Subcutaneous abdominal adipose tissue (tissue), 5 donors: Measurements from ENCODE around the gene DPP3.

Source experiments
- H3K27ac ChIP-seq: one replicate; pipeline ENCODE4 v1.7.0; 2013; ENCODE audit warnings: low read depth, mild to moderate bottlenecking, inconsistent platforms, low read length, moderate library complexity
- H3K27me3 ChIP-seq, 5 donors: one replicate each; pipeline ENCODE4 v1.7.0; 2013; ENCODE audit warnings: low read length in 5 of 5, inconsistent platforms in 1 of 5; ENCODE audit not compliant: control insufficient read depth in 5 of 5, insufficient read depth in 4 of 5
- H3K36me3 ChIP-seq, 5 donors: one replicate each; pipeline ENCODE4 v1.7.0; 2013; ENCODE audit warnings: low read length in 5 of 5; ENCODE audit not compliant: control insufficient read depth in 5 of 5, insufficient read depth in 5 of 5
- H3K4me1 ChIP-seq, 5 donors: one replicate each; pipeline ENCODE4 v1.7.0; 2013; ENCODE audit warnings: low read length in 5 of 5, mild to moderate bottlenecking in 3 of 5, moderate library complexity in 1 of 5; ENCODE audit not compliant: control insufficient read depth in 5 of 5, insufficient read depth in 5 of 5
- H3K4me3 ChIP-seq, 5 donors: one replicate each; pipeline ENCODE4 v1.7.0; 2013; ENCODE audit warnings: low read length in 5 of 5, low read depth in 1 of 5
- H3K9ac ChIP-seq, 5 donors: one replicate each; pipeline ENCODE4 v1.7.0; 2013; ENCODE audit warnings: low read length in 5 of 5, mild to moderate bottlenecking in 4 of 5, moderate library complexity in 3 of 5
- H3K9me3 ChIP-seq, 5 donors: one replicate each; pipeline ENCODE4 v1.7.0; 2013; ENCODE audit warnings: low read length in 5 of 5; ENCODE audit not compliant: control insufficient read depth in 5 of 5
- donor health status: healthy.
- donor health status: healthy.
- donor health status: healthy.
- donor health status: healthy.
- donor health status: healthy.

Gene DPP3

DNA sequence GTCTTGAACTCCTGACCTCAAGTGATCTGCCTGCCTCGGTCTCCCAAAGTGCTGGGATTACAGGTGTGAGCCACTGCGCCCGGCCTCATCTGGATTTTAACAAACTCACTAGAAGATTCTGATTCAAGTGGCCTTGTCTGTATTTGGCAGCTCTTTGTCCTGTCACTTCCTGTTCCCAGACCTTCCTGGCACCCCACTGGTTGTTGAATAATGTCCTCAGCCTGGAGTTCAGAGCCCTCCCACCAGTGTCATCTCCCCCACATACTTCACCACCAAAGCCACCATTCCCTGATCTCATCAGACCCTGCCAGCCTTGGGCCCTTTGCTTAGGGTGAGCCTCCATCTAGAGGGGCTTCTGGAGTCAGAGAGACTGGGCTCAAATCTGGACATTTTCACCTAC, 10.2 kb upstream of the DPP3 start:
- Histone ChIP-seq H3K27me3 (no peaks in the 10 kb centered on the region), H3K36me3 (peaks cover 0 to 42% (median 33%) of the 10 kb centered on the region in 5 donors), H3K4me3 (no peak overlapping the region), H3K4me1 (peaks cover 2 to 25% (median 19%) of the 10 kb centered on the region in 5 donors), H3K9ac (no peak overlapping the region), H3K9me3 (no peaks in the 10 kb centered on the region), H3K27ac (no peak overlapping the region)

- H3K9me3 ChIP-seq, result no peaks in the 10 kb centered on the region
Measured at GRCh38 chr11:66471142-66471541, 9.1 kb upstream of the DPP3 start.

DNA sequence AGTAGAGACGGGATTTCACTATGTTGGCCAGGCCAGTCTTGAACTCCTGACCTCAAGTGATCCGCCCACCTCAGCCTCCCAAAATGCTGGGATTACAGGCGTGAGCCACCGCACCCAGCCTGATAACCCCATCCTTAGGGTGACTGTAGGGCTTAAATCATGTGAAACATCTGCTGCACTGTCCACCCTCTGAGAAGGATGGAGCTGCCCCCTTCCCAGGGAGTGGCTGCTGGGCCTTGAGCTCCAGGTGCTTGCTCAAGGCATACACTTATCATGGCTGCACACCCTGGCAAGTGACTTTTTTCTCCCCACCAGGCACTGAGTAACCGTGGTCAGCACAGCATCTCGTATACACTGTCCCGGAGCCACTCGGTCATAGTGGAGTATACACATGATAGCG, 8.2 kb upstream of the DPP3 start:
- Histone ChIP-seq H3K9ac (no peak overlapping the region), H3K27me3 (no peaks in the 10 kb centered on the region), H3K36me3 (peaks cover 0 to 59% (median 39%) of the 10 kb centered on the region in 5 donors), H3K4me3 (no peak overlapping the region), H3K4me1 (peaks cover 2 to 14% (median 12%) of the 10 kb centered on the region in 5 donors), H3K9me3 (no peaks in the 10 kb centered on the region), H3K27ac (no peak overlapping the region)

More at GRCh38 chr11:66471142-66471541, 9.1 kb upstream of the DPP3 start:
- Histone ChIP-seq H3K27me3 (no peaks in the 10 kb centered on the region), H3K9ac (no peak overlapping the region), H3K4me1 (peaks cover 2 to 17% (median 14%) of the 10 kb centered on the region in 5 donors), H3K27ac (no peak overlapping the region), H3K36me3 (peaks cover 0 to 53% (median 39%) of the 10 kb centered on the region in 5 donors), H3K4me3 (no peak overlapping the region)

- H3K27ac ChIP-seq, result no peak overlapping the region
- peaks cover 0 to 59% (median 39%) of the 10 kb centered on the region in 5 donors for H3K36me3 ChIP-seq
- no peaks in the 10 kb centered on the region for H3K27me3 ChIP-seq
- H3K4me3 ChIP-seq, result no peak overlapping the region
- H3K9me3 ChIP-seq, result no peaks in the 10 kb centered on the region
- H3K4me1 ChIP-seq, result peaks cover 0 to 3% (median 2%) of the 10 kb centered on the region in 5 donors
- H3K9ac ChIP-seq, result no peak overlapping the region
Measured at GRCh38 chr11:66473167-66473566, 7.1 kb upstream of the DPP3 start.

DNA sequence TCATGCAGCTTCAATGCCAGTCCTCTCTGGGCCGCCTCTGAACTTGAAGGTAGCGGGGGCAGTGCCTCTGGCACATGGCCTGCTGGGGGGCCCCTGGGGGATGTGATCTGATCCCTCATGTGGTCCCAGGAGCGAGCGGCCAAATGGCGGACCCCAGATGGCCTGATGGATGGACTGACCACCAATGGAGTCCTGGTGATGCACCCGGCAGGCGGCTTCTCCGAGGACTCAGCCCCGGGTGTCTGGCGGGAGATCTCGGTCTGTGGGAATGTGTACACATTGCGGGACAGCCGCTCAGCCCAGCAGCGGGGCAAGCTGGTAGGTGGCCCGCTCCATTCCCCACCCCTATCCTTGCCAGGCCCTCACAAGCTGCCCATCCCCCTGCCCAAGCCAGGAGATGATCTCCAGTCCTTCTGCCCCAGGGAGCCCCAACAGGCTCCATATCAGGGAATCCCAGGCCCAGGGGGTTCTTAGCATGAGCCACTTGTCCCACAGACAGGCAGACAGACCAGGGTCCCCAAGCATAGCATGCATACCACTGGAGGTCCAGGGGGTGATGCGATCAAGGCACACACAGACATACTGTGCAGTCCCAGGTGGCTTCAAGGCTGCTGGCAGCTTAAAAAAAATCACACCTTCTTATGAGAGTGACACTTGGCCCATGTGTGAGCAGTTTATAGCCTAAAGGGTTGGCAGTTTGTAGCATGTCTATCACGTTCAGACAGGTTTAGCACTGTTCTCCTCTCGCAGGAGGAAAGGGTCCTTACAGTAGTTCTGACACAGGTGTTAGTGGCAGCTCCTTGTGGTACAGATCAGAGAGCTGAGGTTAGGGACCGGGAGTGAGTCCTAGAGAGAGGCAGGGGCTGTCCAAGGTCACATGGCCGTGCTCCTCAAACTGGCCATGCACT, 6.4 kb upstream of the DPP3 start:
- Histone ChIP-seq H3K36me3 (peaks cover 0 to 59% (median 39%) of the 10 kb centered on the region in 5 donors), H3K4me3 (no peak overlapping the region), H3K9me3 (no peaks in the 10 kb centered on the region), H3K27me3 (no peaks in the 10 kb centered on the region), H3K4me1 (peaks cover 0 to 5% (median 2%) of the 10 kb centered on the region in 5 donors), H3K27ac (no peak overlapping the region), H3K9ac (no peak overlapping the region)

DNA sequence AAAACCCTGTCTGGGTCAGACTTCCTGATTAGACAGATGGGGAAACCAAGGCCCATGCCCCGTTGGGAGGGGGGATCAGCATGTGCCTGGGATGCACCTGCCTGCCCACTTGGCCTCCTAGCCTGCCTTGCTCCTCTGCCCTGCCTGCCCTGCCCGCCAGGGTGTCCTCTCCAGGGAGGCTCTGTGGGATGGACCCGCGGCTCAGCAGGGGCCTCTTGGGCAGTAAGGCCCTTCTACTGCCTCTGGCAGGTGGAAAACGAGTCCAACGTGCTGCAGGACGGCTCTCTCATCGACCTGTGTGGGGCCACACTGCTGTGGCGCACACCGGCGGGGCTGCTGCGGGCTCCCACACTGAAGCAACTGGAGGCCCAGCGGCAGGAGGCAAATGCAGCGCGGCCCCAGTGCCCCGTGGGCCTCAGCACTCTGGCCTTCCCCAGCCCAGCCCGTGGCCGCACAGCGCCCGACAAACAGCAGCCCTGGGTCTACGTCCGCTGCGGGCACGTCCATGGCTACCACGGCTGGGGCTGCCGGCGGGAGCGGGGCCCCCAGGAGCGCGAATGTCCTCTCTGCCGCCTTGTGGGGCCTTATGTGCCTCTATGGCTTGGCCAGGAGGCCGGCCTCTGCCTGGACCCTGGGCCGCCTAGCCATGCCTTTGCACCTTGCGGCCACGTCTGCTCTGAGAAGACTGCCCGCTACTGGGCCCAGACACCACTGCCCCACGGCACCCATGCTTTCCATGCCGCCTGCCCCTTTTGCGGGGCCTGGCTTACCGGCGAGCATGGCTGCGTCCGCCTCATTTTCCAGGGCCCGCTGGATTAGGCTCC, 4.7 kb upstream of the DPP3 start:
- H3K9me3 ChIP-seq, result no peaks in the 10 kb centered on the region
- H3K9ac ChIP-seq, result no peak overlapping the region
- peaks cover 0 to 56% (median 39%) of the 10 kb centered on the region in 5 donors for H3K36me3 ChIP-seq
- H3K4me3 ChIP-seq, result no peak overlapping the region
- no peak overlapping the region for H3K27ac ChIP-seq
- H3K27me3 ChIP-seq, result no peaks in the 10 kb centered on the region
- H3K4me1 ChIP-seq, result peaks cover 2 to 20% (median 14%) of the 10 kb centered on the region in 5 donors

- H3K36me3 ChIP-seq, result peaks cover 0 to 49% (median 33%) of the 10 kb centered on the region in 5 donors
- peaks cover 2 to 26% (median 19%) of the 10 kb centered on the region in 5 donors for H3K4me1 ChIP-seq
- H3K27ac ChIP-seq, result no peak overlapping the region
- H3K9me3 ChIP-seq, result no peaks in the 10 kb centered on the region
- H3K27me3 ChIP-seq, result no peaks in the 10 kb centered on the region
- H3K9ac ChIP-seq, result no peak overlapping the region
- H3K4me3 ChIP-seq, result no peak overlapping the region
Measured at GRCh38 chr11:66476173-66476840, 3.9 kb upstream of the DPP3 start.

- peaks cover 0 to 46% (median 32%) of the 10 kb centered on the region in 5 donors for H3K36me3 ChIP-seq
- H3K27me3 ChIP-seq, result no peaks in the 10 kb centered on the region
Measured at GRCh38 chr11:66476841-66477251, 3.4 kb upstream of the DPP3 start.

DNA sequence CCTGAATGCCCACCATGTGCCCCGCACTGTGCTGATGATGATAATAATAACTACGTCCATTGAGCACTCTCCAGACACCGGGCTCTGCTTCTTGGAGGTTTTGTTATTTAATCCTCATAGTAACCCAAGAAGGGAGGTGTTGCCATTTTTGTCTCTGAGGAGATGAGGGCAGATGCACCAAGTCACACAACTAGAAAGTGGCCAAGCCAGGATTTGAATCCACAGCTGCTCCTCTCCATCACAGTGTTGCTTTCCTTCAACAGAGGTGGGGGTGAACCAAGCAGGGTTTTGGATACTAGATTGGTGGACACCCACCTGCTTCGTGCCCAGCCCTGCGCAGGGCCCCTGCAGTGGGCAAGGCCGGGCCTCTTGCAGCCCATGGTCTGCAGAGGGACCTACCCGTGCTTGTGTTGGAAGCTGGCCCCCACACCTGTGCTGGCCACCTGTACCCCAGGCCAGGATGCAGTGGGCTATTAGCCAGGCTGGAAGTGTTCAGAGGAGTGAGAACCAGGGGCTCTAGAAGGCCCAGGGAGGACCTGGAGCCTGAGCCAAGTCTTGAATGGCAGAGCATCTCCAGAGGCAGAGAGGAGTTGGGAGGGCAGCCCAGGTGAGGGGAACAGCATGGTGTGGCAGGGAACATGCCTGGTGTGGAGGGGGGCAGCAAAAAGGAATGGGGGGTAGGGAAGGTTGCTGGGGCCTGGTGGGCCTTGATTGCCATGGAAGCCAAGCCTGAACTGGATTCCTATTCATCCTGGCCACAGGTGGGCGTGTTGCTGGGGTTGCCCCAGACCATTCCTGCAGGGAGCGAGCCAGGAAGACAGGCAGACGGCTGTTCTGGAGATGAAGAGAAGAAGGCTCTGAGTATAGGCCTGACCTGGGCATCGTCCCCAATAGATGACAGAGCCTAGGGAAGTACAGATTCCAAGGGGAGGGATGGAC, 2.7 kb upstream of the DPP3 start:
- Histone ChIP-seq H3K4me1 (peaks cover 2 to 26% (median 19%) of the 10 kb centered on the region in 5 donors), H3K27me3 (no peaks in the 10 kb centered on the region), H3K4me3 (no peak overlapping the region), H3K9ac (no peak overlapping the region), H3K9me3 (no peaks in the 10 kb centered on the region), H3K27ac (no peak overlapping the region), H3K36me3 (peaks cover 1 to 43% (median 27%) of the 10 kb centered on the region in 5 donors)

More at GRCh38 chr11:66476841-66477251, 3.4 kb upstream of the DPP3 start:
- no peaks in the 10 kb centered on the region for H3K9me3 ChIP-seq
- H3K9ac ChIP-seq, result no peak overlapping the region
- H3K4me1 ChIP-seq, result peaks cover 2 to 26% (median 19%) of the 10 kb centered on the region in 5 donors
- H3K27ac ChIP-seq, result no peak overlapping the region
- H3K4me3 ChIP-seq, result no peak overlapping the region
